Effector memory CD4-positive, alpha-beta T cell (primary cell): ENCODE results near the gene POLR3A.
A peak's percentile ranks its signal among the peaks of the same experiment; 100 is the strongest.

Source experiments
- DNase-seq, 3 donors: peaks; one replicate each; pipeline ENCODE4 v3.0.0-alpha.2; 2020
- H3K27ac ChIP-seq: 2 replicates; pipeline ENCODE4 v1.7.0; 2013; ENCODE audit warnings: mild to moderate bottlenecking, low read length, moderate library complexity; ENCODE audit not compliant: insufficient read depth, poor library complexity, severe bottlenecking
- H3K27me3 ChIP-seq: replicated peaks from 2 replicates; pipeline ENCODE4 v1.7.0; 2013; ENCODE audit warnings: mild to moderate bottlenecking, low read length; ENCODE audit not compliant: insufficient read depth, control insufficient read depth, poor library complexity, severe bottlenecking
- H3K36me3 ChIP-seq: 2 replicates; pipeline ENCODE4 v1.7.0; 2013; ENCODE audit warnings: mild to moderate bottlenecking, low read length, moderate library complexity; ENCODE audit not compliant: control insufficient read depth, insufficient read depth
- H3K4me1 ChIP-seq: 2 replicates; pipeline ENCODE4 v1.7.0; 2013; ENCODE audit warnings: low read length, mild to moderate bottlenecking; ENCODE audit not compliant: control insufficient read depth, insufficient read depth, poor library complexity, severe bottlenecking
- H3K4me3 ChIP-seq: 2 replicates; pipeline ENCODE4 v1.7.0; 2013; ENCODE audit warnings: low read length, low read depth, mild to moderate bottlenecking; ENCODE audit not compliant: insufficient read depth, poor library complexity, severe bottlenecking
- H3K9me3 ChIP-seq: 2 replicates; pipeline ENCODE4 v1.7.0; 2013; ENCODE audit warnings: mild to moderate bottlenecking, low read length, moderate library complexity; ENCODE audit not compliant: control insufficient read depth

Gene POLR3A

GRCh38 chr10:78038791-78039547 lies 9.7 kb upstream of the POLR3A start:
- H3K27me3 ChIP-seq = no peaks in the 10 kb centered on the region
- H3K36me3 ChIP-seq = peaks cover 73% of the 10 kb centered on the region
- no peak for DNase-seq
- no peak overlapping the region for H3K4me3 ChIP-seq
- H3K27ac ChIP-seq = no peak overlapping the region
- no peaks in the 10 kb centered on the region for H3K9me3 ChIP-seq
- peaks cover 29% of the 10 kb centered on the region for H3K4me1 ChIP-seq

GRCh38 chr10:78038105-78038504 lies 8.8 kb upstream of the POLR3A start:
- H3K9me3 ChIP-seq = no peaks in the 10 kb centered on the region
- H3K36me3 ChIP-seq = peaks cover 73% of the 10 kb centered on the region
- H3K27me3 ChIP-seq = no peaks in the 10 kb centered on the region
- H3K4me1 ChIP-seq = peaks cover 29% of the 10 kb centered on the region
- no peak for DNase-seq
- no peak overlapping the region for H3K4me3 ChIP-seq
- no peak overlapping the region for H3K27ac ChIP-seq

GRCh38 chr10:78035933-78036583 lies 6.7 kb upstream of the POLR3A start:
- Histone ChIP-seq H3K27ac (peak overlapping the region; percentile 54), H3K4me1 (peaks cover 29% of the 10 kb centered on the region)

GRCh38 chr10:78035437-78035836 lies 6.1 kb upstream of the POLR3A start:
- Histone ChIP-seq H3K27ac (peak overlapping the region; percentile 54), H3K4me3 (no peak overlapping the region), H3K4me1 (peaks cover 29% of the 10 kb centered on the region)

More at GRCh38 chr10:78035933-78036583, 6.7 kb upstream of the POLR3A start:
- no peaks in the 10 kb centered on the region for H3K9me3 ChIP-seq
- peaks cover 59% of the 10 kb centered on the region for H3K36me3 ChIP-seq
- no peaks in the 10 kb centered on the region for H3K27me3 ChIP-seq
- no peak overlapping the region for H3K4me3 ChIP-seq
- no peak for DNase-seq

GRCh38 chr10:78035025-78035424 lies 5.7 kb upstream of the POLR3A start:
- H3K4me3 ChIP-seq = peak overlapping the region; percentile 96
- H3K9me3 ChIP-seq = no peaks in the 10 kb centered on the region
- H3K27me3 ChIP-seq = no peaks in the 10 kb centered on the region
- DNase-seq = no peak
- peaks cover 49% of the 10 kb centered on the region for H3K36me3 ChIP-seq
- H3K27ac ChIP-seq = peak overlapping the region; percentile 54
- peaks cover 30% of the 10 kb centered on the region for H3K4me1 ChIP-seq

More at GRCh38 chr10:78035437-78035836, 6.1 kb upstream of the POLR3A start:
- DNase-seq = no peak
- H3K9me3 ChIP-seq = no peaks in the 10 kb centered on the region
- peaks cover 53% of the 10 kb centered on the region for H3K36me3 ChIP-seq
- no peaks in the 10 kb centered on the region for H3K27me3 ChIP-seq

GRCh38 chr10:78033637-78034470 lies 4.5 kb upstream of the POLR3A start, which contains the start of gene RPS24:
Gene RPS24, plus strand, starts transcription at chr10:78033863. Its CDS starts 39 bp downstream, at chr10:78033902.
- Histone ChIP-seq H3K27ac (peak within 1 kb of the TSS; percentile 54), H3K4me3 (peak within 1 kb of the TSS; percentile 96), H3K4me1 (peaks cover 36% of the 10 kb centered on the region), H3K9me3 (no peaks in the 10 kb centered on the region), H3K27me3 (no peaks in the 10 kb centered on the region), H3K36me3 (peaks cover 37% of the 10 kb centered on the region)
- DNase-seq = peak; percentile 87 to 90 (median 89)

- Histone ChIP-seq H3K36me3 (peaks cover 32% of the 10 kb centered on the region), H3K4me3 (peak overlapping the region; percentile 96), H3K4me1 (peaks cover 36% of the 10 kb centered on the region), H3K27me3 (no peaks in the 10 kb centered on the region), H3K27ac (peak overlapping the region; percentile 37), H3K9me3 (no peaks in the 10 kb centered on the region)
- no peak for DNase-seq
These were observed 4.0 kb upstream of the POLR3A start for GRCh38 chr10:78033387-78033636.

- DNase-seq = peak; percentile 4 to 11 (median 10)
- Histone ChIP-seq H3K27me3 (no peaks in the 10 kb centered on the region), H3K9me3 (no peaks in the 10 kb centered on the region), H3K27ac (peak overlapping the region; percentile 69), H3K36me3 (peaks cover 20% of the 10 kb centered on the region), H3K4me3 (peak overlapping the region; percentile 98), H3K4me1 (peaks cover 7% of the 10 kb centered on the region)
These were observed 662 bp downstream of the POLR3A start for GRCh38 chr10:78028438-78029268.

- Histone ChIP-seq H3K4me1 (peaks cover 7% of the 10 kb centered on the region), H3K4me3 (no peak overlapping the region), H3K27me3 (no peaks in the 10 kb centered on the region), H3K9me3 (no peaks in the 10 kb centered on the region), H3K27ac (no peak overlapping the region), H3K36me3 (peaks cover 47% of the 10 kb centered on the region)
- no peak for DNase-seq
These were observed 3.5 kb downstream of the POLR3A start for GRCh38 chr10:78025685-78026364.
